SK-N-DZ (cell line): ENCODE data around the gene IER5L.
"Not testable (repeated sequence)": the region's sequence is repeated elsewhere in the genome, so short reads cannot be mapped to it uniquely, and the experiment has no call there.

ENCODE experiments used
- DNase-seq: peaks from one replicate; pipeline ENCODE4 v3.0.0-alpha.2; 2015; ENCODE audit warnings: low spot score

Gene IER5L

DNA sequence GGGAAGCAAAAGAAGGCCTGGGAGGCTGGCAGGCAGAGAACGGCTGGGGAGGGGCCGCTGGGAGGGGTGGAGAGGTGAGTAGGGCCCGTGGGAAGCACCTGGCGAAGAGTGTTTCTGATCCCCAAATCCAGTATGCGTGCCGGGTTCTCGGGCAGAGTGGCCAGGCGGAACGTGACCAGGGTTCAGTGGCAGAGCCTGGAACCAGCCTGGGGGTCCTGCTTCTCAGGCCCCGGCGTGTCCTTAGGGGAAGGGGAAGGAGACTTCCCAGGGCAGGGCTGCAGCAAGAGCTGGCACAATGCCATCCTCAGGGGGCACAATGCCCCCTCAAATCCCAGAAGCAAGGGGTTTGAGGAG, 25.5 kb upstream of the IER5L start:
- no peak for DNase-seq

DNA sequence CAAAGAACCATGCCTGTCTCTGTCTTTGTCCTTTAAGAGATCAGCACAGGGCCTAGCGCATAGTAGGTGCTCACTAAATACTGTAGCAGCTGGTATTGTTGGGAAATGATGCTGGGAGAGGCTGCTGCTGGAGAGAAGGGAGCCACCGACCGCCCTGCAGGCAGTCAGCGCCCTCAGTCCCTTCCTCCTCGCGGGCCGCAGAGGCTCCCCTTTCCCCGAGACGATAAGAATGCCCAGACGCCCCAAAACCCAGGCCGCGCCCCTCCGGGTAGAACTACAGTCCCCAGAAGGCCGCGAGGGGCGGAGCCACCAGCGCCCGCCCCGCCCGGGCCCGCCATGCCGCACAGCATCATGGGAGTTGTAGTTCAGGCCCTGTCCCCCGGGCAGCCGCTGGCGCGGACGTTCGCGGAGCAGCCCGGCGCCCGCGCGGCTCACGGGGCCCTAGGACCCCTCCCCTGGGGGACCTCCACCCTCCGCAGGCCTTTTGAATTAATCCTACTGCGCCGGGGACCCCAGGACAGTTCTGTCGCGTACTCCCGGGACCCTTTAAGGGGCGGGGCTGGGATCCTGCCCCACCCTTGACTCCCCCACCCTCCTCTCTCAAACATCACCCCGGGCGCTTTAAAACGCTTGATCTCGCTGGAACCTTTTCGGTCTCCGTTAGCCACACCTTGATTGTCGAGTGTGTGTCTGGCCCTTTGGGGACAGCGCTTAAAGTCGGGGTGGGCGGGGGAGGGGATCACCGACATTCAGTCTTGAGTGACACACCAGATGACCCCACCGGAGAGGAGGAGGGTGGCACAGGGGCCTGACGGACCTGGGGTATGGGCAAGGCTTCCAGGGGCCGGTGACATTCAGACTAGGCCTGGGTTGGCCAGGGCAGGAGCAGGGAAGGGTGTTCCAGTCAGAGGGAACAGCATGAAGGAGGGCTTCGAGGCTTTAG, 24.8 kb upstream of the IER5L start:
- DNase-seq = peak; percentile 64

- DNase-seq = no peak
Measured at GRCh38 chr9:129201866-129202265, 23.8 kb upstream of the IER5L start.

DNA sequence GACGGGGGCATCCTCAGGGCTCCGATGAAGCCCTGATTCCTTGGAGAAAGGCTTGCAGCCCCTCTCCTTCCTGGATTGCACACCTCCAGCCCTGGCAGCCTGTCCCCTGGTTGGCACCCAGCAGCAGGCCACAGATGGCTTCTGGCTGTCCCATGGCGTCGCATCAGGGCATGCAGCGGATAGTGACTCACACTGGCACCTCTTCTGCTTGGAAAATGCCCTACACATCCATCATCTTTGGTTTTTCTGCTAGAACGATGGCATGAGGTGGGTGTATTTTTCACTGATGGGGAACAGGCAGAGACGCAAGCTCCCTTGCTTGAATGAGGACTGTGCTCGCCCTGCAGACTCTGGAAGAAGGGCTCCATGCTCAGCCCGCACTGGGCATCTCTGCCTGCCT, 23.2 kb upstream of the IER5L start:
- no peak for DNase-seq

DNA sequence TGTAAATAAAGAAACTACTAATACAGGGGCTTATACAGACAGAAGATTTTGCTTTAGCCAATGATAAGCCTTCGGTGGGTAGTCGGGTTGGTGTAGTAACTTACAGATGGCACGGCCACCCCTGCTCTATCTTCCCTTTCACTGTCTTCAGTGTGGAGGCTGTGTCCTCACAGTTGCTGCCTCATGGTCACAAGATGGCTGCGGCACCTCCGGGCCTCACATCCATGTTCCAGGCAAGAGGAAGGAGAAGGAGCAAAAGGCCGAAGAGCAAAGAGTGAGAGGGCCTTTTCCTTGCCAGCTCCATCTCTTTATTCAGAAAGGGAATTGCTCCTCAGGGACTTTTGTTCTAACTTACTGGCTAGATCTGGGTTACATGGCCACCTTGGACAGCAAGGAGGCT, 22.2 kb upstream of the IER5L start:
- no peak for DNase-seq

GRCh38 chr9:129199044-129199435, 21.0 kb upstream of the IER5L start:
- DNase-seq = no peak

- DNase-seq = no peak
Measured at GRCh38 chr9:129198319-129199043, 20.4 kb upstream of the IER5L start.

DNA sequence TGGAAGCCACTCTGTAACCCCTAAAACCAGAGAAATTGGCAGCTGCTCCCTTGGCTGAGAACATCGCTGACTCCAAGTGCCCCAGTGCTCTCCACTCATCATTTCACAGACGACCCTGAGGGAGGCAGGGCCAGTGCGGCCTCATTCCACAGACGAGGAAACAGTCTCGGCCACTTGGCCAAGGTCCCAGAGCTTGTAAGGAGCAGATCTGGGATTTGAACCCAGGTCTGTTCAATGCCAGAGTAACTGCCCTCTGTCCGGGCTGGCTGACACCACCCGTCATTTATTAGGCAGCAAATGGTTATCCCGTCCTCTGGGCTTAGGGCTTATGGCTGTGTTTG, 19.9 kb upstream of the IER5L start:
- no peak for DNase-seq

- not testable (repeated sequence) for DNase-seq
Measured at GRCh38 chr9:129197045-129197444, 19.0 kb upstream of the IER5L start.

- DNase-seq = no peak
Measured at GRCh38 chr9:129195606-129196005, 17.5 kb upstream of the IER5L start.

DNA sequence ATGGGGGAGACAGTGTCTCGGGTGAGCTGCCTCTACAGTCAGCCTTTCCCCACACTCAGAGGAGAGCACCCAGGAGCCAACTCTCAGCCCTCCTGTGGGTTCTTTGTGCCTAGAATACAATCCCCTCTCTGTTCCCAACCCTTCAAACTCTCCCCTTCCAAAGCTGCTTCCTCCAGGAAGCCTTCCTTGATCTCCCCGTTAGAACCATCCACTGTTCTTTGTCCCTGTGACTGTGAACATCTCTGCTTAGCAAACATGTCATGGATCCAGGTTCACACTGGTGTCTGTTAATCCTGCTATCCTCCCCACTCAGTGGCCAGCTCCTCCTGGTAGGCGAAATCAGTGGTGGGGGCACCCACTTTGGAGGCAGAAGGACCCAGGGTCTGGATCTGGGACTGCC, 16.2 kb upstream of the IER5L start:
- no peak for DNase-seq

DNA sequence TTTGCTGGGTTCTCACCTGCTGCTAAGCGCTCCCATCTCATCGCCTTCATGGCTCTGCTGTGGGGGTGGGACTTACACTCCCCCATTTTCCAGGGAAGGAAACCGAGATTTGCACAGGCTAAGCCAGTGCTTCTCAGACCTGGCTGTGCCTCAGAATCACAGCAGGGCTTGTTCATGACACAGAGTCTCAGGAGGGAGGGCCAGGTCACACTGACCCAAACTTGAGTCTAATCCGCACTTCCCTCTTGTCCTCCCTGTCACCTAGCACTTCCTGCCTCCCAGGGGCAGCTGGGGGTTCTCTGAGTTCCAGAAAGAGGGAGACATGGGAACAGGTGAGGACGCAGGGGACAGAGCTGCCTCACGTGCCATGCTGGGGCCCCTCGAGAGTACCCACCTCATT, 15.6 kb upstream of the IER5L start:
- DNase-seq = no peak

DNA sequence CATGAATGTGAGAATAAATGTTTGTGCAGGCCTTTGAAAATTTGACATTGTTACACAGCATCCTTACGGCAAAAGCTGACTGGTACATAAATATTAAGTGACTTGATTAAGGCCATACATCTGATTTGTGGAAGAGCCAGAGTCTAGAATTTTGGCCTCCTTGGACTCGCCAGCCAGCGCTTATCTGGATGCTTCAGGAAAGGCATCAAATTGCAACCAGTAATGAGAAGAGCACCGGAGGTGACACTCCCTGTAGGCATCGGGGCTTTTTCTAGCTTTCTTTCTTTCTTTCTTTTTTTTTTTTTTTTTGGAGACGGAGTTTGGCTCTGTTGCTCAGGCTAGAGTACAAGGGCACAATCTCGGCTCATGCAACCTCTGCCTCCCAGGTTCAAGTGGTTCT, 13.2 kb upstream of the IER5L start:
- DNase-seq = no peak

DNA sequence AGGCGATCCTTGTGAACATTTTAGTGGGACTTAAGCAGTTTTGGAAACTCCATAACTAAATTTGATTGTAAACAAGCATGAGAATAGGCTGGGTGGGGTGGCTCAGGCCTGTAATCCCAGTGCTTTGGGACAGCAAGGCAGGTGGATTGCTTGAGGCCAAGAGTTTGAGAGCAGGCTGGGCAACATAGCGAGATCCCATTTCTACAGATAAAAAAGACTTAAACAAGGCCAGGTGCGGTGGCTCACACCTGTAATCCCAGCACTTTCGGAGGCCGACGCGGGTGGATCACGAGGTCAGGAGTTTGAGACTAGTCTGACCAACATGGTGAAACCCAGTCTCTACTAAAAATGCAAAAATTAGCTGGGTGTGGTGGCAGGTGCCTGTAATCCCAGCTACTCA, 11.9 kb upstream of the IER5L start:
- DNase-seq = not testable (repeated sequence)

DNA sequence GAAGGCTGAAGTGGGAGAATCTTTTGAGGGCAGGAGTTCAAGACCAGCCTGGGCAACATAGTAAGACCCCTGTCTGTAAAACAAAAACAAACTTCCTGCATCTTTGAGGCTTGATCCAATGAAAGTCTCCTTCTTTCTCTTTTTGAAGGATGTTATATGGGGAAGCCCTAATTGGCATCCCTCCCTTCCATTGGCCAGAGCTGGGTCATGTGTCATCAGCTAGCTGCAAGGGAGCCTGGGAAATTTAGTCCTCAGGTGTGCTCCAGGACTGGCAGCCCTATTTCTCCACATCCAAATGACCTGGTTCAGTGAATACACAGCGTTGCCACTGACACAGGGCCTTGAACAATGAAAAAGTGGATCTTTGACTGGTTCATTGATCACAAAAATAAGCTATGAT, 9.0 kb upstream of the IER5L start:
- no peak for DNase-seq

- no peak for DNase-seq
Measured at GRCh38 chr9:129185991-129186390, 7.9 kb upstream of the IER5L start.

DNA sequence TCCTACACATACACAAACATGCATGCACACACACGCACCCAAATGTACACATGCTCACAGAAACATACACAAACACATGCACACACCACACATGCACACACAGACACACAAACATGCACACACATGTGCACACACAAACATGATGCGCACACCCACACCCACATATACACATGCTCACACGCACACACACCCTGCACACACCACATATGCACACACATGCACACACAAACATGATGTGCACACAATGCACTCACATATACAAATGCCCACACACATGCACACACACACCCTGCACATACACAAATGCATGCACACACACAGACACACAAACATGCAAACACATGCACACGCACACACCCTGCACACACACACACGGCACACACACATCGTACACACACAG, 7.3 kb upstream of the IER5L start:
- no peak for DNase-seq

DNA sequence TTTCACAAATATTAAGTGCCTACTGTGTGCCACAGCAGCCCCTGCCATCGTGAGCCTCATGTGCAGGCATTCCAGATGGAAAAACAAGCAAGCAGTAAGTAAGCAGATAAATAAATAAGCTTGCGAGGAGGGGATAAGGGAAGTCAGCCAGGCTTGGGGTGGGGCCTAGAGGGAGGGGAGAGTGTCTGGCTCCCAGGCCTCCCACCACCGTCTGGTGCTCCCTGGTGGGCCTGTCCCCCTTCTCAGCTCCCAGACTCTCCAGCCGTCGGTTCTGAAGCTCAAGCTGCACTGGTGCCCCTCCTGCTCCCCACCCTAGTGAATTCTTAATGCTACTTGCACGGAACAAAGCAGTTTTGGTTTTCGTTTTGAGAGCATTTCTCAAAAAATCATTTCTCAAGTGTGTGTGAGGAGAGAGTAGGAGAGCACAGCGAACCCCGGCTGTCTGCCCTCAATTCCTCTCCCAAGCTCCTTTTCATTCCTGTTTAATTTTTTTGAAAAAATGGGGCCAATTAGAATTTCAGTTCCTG, 6.6 kb upstream of the IER5L start:
- DNase-seq = no peak

DNA sequence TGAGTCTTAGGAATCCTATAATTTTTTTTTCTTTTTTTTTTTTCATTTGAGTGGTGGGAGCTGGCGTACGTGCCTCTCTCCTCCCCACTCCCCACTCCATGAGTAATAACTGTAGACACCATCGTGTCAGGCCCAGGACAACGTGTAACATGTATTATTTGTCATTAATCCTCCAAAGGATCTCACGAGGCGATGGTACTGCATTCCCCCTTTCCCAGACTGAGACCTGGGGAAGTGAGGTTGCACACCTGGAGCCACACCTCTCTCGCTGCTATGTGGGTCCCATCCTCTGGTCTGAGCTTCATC, 6.1 kb upstream of the IER5L start:
- no peak for DNase-seq

GRCh38 chr9:129183495-129184218, 5.6 kb upstream of the IER5L start:
- DNase-seq = peak; percentile 40

GRCh38 chr9:129182625-129183494, 4.8 kb upstream of the IER5L start:
- DNase-seq = peak; percentile 71
